ENCODE data around the gene CATSPER1. TPM values are rescaled to one million over a fixed set of nuclear protein-coding genes. Genes with fewer than 3 reads are reported as not detected.

CATSPER1 gene
- total RNA-seq (ENCODE audit: low replicate concordance): not detected in 2 replicates

DNA sequence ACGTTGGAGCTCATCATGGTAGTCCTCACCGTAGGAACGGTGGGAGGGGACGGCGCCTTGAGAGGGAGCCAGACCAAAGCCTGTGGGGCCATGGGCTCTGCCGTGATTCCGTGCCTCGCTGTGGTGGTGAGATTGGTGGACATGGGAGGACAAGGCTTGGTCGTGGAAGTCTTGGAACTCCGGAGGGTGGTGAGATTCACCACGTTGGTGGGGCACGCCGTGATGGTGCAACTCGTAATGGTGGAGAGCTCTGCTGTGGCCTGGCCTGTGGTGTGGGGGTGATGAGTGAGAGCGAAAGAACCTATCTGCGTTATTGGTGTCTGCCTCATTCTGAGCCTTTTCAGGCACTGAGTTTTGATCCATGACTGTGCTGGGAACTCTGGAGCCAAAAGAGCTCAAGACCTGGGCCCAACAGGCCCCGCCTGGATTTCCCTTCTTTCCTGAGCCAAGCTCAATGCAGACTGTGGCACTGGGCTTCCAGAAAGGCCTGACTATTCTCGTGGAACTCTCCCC lies at the start of gene CATSPER1:
CATSPER1 (minus strand) TSS at position 463 of the 513 bp plus-strand sequence; CDS start at position 363, 100 bp downstream.
- Mint-ChIP-seq H3K27me3 (ENCODE audit: insufficient read depth, low read depth) (peaks cover 12% of the 10 kb centered on the region), H3K4me1 (peaks cover 4% of the 10 kb centered on the region), H3K36me3 (no peaks in the 10 kb centered on the region), H3K27ac (no peak within 1 kb of the TSS), H3K9me3 (no peaks in the 10 kb centered on the region), H3K4me3 (peak within 1 kb of the TSS; percentile 24)
- H3K4me2 ChIP-seq: no peak within 1 kb of the TSS
- TF ChIP-seq EZH2 (IDR thresholded peaks at IDR 0.05) (no peak), EZH2phosphoT487 (IDR thresholded peaks at IDR 0.05) (no peak)
- TF ChIP-seq, protein P1, sequence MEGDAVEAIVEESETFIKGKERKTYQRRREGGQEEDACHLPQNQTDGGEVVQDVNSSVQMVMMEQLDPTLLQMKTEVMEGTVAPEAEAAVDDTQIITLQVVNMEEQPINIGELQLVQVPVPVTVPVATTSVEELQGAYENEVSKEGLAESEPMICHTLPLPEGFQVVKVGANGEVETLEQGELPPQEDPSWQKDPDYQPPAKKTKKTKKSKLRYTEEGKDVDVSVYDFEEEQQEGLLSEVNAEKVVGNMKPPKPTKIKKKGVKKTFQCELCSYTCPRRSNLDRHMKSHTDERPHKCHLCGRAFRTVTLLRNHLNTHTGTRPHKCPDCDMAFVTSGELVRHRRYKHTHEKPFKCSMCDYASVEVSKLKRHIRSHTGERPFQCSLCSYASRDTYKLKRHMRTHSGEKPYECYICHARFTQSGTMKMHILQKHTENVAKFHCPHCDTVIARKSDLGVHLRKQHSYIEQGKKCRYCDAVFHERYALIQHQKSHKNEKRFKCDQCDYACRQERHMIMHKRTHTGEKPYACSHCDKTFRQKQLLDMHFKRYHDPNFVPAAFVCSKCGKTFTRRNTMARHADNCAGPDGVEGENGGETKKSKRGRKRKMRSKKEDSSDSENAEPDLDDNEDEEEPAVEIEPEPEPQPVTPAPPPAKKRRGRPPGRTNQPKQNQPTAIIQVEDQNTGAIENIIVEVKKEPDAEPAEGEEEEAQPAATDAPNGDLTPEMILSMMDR (IDR thresholded peaks at IDR 0.05): no peak
- H4K20me1 ChIP-seq (ENCODE audit: low read depth): no peaks in the 10 kb centered on the region
- H3F3A ChIP-seq (ENCODE audit: low read depth): no peaks in the 10 kb centered on the region
- no peaks in the 10 kb centered on the region for H3K4me1 ChIP-seq
- no peaks in the 10 kb centered on the region for H3K79me2 ChIP-seq (ENCODE audit: low read depth)
- H3K9ac ChIP-seq: no peak within 1 kb of the TSS
- H3K27me3 ChIP-seq: peaks cover 29% of the 10 kb centered on the region
- no peaks in the 10 kb centered on the region for H3K36me3 ChIP-seq
- no peak for DNase-seq (ENCODE audit: low spot score)
- H2AFZ ChIP-seq (replicated peaks): no peak within 1 kb of the TSS
- H3K9me3 ChIP-seq (ENCODE audit: low read depth): no peaks in the 10 kb centered on the region
- no peak within 1 kb of the TSS for H3K4me3 ChIP-seq
- H3K27ac ChIP-seq: no peak within 1 kb of the TSS

DNA sequence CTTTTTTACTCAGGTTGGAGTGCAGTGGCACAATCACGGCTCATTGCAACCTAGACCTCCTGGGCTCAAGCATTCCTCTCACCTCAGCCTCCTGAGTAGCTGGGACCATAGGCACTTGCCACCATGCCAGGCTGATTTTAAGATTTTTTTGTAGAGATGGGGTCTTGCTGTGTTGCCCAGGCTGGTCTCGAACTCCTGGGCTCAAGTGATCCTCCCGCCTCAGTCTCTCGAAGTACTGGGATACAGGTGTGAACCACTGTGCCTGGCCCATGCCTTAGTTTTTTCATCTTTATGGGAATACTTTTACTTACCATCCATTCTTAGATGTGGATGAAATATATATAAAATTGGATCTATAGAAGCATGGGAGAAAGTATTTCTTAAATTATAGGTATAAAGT lies 49.0 kb upstream of the CATSPER1 start:
- no peak overlapping the region for H3K4me3 ChIP-seq
- H4K20me1 ChIP-seq (ENCODE audit: low read depth): peaks cover 6% of the 10 kb centered on the region
- Mint-ChIP-seq H3K4me1 (peaks cover 15% of the 10 kb centered on the region), H3K27me3 (ENCODE audit: insufficient read depth, low read depth) (no peaks in the 10 kb centered on the region), H3K36me3 (peaks cover 13% of the 10 kb centered on the region), H3K4me3 (no peak overlapping the region), H3K9me3 (no peaks in the 10 kb centered on the region), H3K27ac (no peak overlapping the region)
- no peak overlapping the region for H2AFZ ChIP-seq (replicated peaks)
- H3K36me3 ChIP-seq: no peaks in the 10 kb centered on the region
- H3K9ac ChIP-seq: no peak overlapping the region
- H3K4me2 ChIP-seq: no peak overlapping the region
- DNase-seq (ENCODE audit: low spot score): no peak
- no peaks in the 10 kb centered on the region for H3K27me3 ChIP-seq
- H3K9me3 ChIP-seq (ENCODE audit: low read depth): no peaks in the 10 kb centered on the region
- no peak for TF ChIP-seq EZH2 (IDR thresholded peaks at IDR 0.05)
- TF ChIP-seq EZH2phosphoT487 (IDR thresholded peaks at IDR 0.05): no peak
- TF ChIP-seq, protein P1 (IDR thresholded peaks at IDR 0.05): no peak
- H3F3A ChIP-seq (ENCODE audit: low read depth): no peaks in the 10 kb centered on the region
- peaks cover 9% of the 10 kb centered on the region for H3K4me1 ChIP-seq
- no peak overlapping the region for H3K27ac ChIP-seq
- peaks cover 15% of the 10 kb centered on the region for H3K79me2 ChIP-seq (ENCODE audit: low read depth)

DNA sequence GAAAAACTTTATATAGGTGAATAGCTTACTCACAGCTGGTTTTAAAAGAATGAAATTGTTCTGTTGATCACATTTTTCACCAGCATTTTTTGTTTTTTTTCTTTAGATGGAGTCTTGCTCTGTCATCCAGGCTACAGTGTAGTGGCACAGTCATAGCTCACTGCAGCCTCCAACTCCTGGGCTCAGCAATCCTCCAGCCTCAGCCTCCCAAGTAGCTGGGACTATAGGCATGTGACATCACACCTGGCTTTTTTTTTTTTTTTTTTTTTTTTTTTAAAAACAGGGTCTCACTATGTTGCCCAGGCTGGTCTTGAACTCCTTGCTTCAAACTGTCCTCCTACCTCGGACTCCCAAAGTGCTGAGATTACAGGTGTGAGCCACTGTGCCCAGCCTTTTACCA lies 47.4 kb upstream of the CATSPER1 start:
- Histone ChIP-seq H4K20me1 (ENCODE audit: low read depth) (peaks cover 14% of the 10 kb centered on the region), H3F3A (ENCODE audit: low read depth) (peaks cover 13% of the 10 kb centered on the region), H3K4me2 (no peak overlapping the region), H3K79me2 (ENCODE audit: low read depth) (peaks cover 15% of the 10 kb centered on the region), H3K9me3 (ENCODE audit: low read depth) (no peaks in the 10 kb centered on the region), H2AFZ (replicated peaks) (no peak overlapping the region), H3K27me3 (no peaks in the 10 kb centered on the region), H3K4me1 (peaks cover 15% of the 10 kb centered on the region), H3K9ac (no peak overlapping the region), H3K4me3 (no peak overlapping the region), H3K27ac (no peak overlapping the region), H3K36me3 (no peaks in the 10 kb centered on the region)
- Mint-ChIP-seq H3K9me3 (no peaks in the 10 kb centered on the region), H3K27me3 (ENCODE audit: insufficient read depth, low read depth) (no peaks in the 10 kb centered on the region), H3K4me1 (peaks cover 19% of the 10 kb centered on the region), H3K4me3 (no peak overlapping the region), H3K27ac (no peak overlapping the region), H3K36me3 (peaks cover 18% of the 10 kb centered on the region)
- DNase-seq (ENCODE audit: low spot score): no peak
- TF ChIP-seq EZH2phosphoT487 (IDR thresholded peaks at IDR 0.05): no peak

DNA sequence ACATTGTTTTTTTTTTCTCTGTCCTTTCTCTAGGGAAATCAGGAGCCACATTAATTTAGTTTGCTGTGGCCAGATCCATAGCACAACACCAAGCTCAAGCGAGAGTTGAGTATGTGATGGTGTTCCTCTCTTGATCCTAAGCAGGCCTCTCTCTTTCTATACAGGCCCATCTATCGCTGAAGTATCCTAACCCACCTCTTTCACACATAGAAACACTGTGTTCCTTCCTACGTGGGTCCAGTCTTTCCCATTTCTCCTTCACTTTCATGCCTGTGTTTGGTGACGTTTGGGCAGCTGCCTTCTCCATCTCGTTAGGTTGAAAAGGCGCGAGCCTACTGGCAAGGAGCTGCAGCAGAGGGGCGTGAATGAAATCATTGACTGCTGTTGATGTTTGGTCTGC lies 46.2 kb upstream of the CATSPER1 start:
- Histone ChIP-seq H3K9me3 (ENCODE audit: low read depth) (no peaks in the 10 kb centered on the region), H3K4me3 (no peak overlapping the region), H3K79me2 (ENCODE audit: low read depth) (peaks cover 15% of the 10 kb centered on the region), H3K27ac (no peak overlapping the region), H3K4me2 (no peak overlapping the region), H2AFZ (replicated peaks) (no peak overlapping the region), H3F3A (ENCODE audit: low read depth) (peaks cover 23% of the 10 kb centered on the region), H4K20me1 (ENCODE audit: low read depth) (peaks cover 23% of the 10 kb centered on the region), H3K9ac (no peak overlapping the region), H3K36me3 (no peaks in the 10 kb centered on the region), H3K4me1 (peaks cover 15% of the 10 kb centered on the region), H3K27me3 (no peaks in the 10 kb centered on the region)
- Mint-ChIP-seq H3K4me3 (peak overlapping the region; percentile 96), H3K36me3 (peaks cover 20% of the 10 kb centered on the region), H3K4me1 (peaks cover 19% of the 10 kb centered on the region), H3K27ac (no peak overlapping the region), H3K27me3 (ENCODE audit: insufficient read depth, low read depth) (no peaks in the 10 kb centered on the region), H3K9me3 (no peaks in the 10 kb centered on the region)
- no peak for TF ChIP-seq EZH2phosphoT487 (IDR thresholded peaks at IDR 0.05)
- DNase-seq (ENCODE audit: low spot score): no peak

Measured in neural progenitor cell (in vitro differentiated cells).